A549 treated with AZD9567 at 1 μM for 4 hours (cell line): Measurements from ENCODE around the gene PRAC2. TPM values are rescaled to one million over a fixed set of nuclear protein-coding genes. Genes with fewer than 3 reads are reported as not detected.

ENCODE experiments used
- total RNA-seq: library from RNA; stranded (reverse); fragments of 200-300 nt; extraction: Qiagen RNA extraction; gene quantifications from 5 replicates; pipeline ENCODE4 v1.2.3, GENCODE V29; 2022; ENCODE audit not compliant: insufficient read depth

Gene PRAC2
- total RNA-seq, result not detected in 5 replicates

GRCh38 chr17:48722915-48723422 lies at the start of gene PRAC2:
TSS of gene PRAC2 (plus strand) at chr17:48723185. CDS start at chr17:48724411, 1,226 bp downstream.

GRCh38 chr17:48722201-48722907 lies 631 bp upstream of the PRAC2 start, which contains the start of gene PRAC1:
TSS of gene PRAC1 (minus strand) at chr17:48722518. CDS start at chr17:48722392, 126 bp downstream.

GRCh38 chr17:48728232-48729231 lies 5.5 kb downstream of the PRAC2 start, which contains the start of gene HOXB13:
TSS of gene HOXB13 (minus strand) at chr17:48728750. CDS start at chr17:48728593, 157 bp downstream.

Other genes starting within 250 kb of the PRAC2 start
- not detected in 5 replicates for gene HOXB1, start 192.2 kb upstream of the PRAC2 start, total RNA-seq
- gene HOXB2, start 178.1 kb upstream of the PRAC2 start, total RNA-seq, result 0.40 to 2.4 TPM (median 0.45 TPM) in 5 replicates
- gene HOXB4, start 144.8 kb upstream of the PRAC2 start, total RNA-seq, result 0.09 to 0.13 TPM (median 0.12 TPM) in 4 of 5 replicates, not detected in the other
- 3.1 to 5.1 TPM (median 5.1 TPM) in 5 replicates for gene HOXB3, start 132.9 kb upstream of the PRAC2 start, total RNA-seq
- gene HOXB5, start 129.4 kb upstream of the PRAC2 start, total RNA-seq, result 2.0 to 2.5 TPM (median 2.4 TPM) in 4 of 5 replicates, not detected in the other
- 1.7 to 7.0 TPM (median 5.0 TPM) in 5 replicates for gene HOXB6, start 118.2 kb upstream of the PRAC2 start, total RNA-seq
- 28.7 to 29.9 TPM (median 29.0 TPM) in 5 replicates for gene HOXB7, start 112.2 kb upstream of the PRAC2 start, total RNA-seq
- 4.1 to 5.5 TPM (median 5.0 TPM) in 5 replicates for gene HOXB8, start 107.9 kb upstream of the PRAC2 start, total RNA-seq
- gene HOXB9, start 96.8 kb upstream of the PRAC2 start, total RNA-seq, result 6.8 to 10.4 TPM (median 7.2 TPM) in 5 replicates
- gene PRAC1, start 667 bp upstream of the PRAC2 start, total RNA-seq, result not detected in 5 replicates
- gene HOXB13, start 5.6 kb downstream of the PRAC2 start, total RNA-seq, result 1.4 to 1.8 TPM (median 1.6 TPM) in 5 replicates
- 0.45 to 0.91 TPM (median 0.61 TPM) in 4 of 5 replicates, not detected in the other for gene TTLL6, start 94.0 kb downstream of the PRAC2 start, total RNA-seq
- gene CALCOCO2, start 107.8 kb downstream of the PRAC2 start, total RNA-seq, result 66.8 to 84.7 TPM (median 72.8 TPM) in 5 replicates
- 512 to 698 TPM (median 567 TPM) in 5 replicates for gene ATP5MC1, start 169.6 kb downstream of the PRAC2 start, total RNA-seq
- gene UBE2Z, start 185.2 kb downstream of the PRAC2 start, total RNA-seq, result 118 to 133 TPM (median 123 TPM) in 5 replicates
- gene SNF8, start 221.7 kb downstream of the PRAC2 start, total RNA-seq, result 302 to 331 TPM (median 310 TPM) in 5 replicates
- gene GIP, start 245.4 kb downstream of the PRAC2 start, total RNA-seq, result 3.8 to 5.1 TPM (median 4.3 TPM) in 4 of 5 replicates, not detected in the other